ENCODE measurements around the gene BACH2. TPM values are rescaled to one million over a fixed set of nuclear protein-coding genes. Genes with fewer than 3 reads are reported as not detected.

BACH2 gene
- total RNA-seq, 1 donor from 2014 or later = 3.9 TPM

- no peak overlapping the region for H3K27ac Mint-ChIP-seq
Measured at GRCh38 chr6:89917801-89918366, 378.8 kb downstream of the BACH2 start.

GRCh38 chr6:89917216-89917615 is 379.4 kb downstream of the BACH2 start:
- H3K4me1 Mint-ChIP-seq = peaks cover 14% of the 10 kb centered on the region
- Histone ChIP-seq H2AFZ (replicated peaks) (no peak overlapping the region), H3K27me3 (no peaks in the 10 kb centered on the region), H3K4me2 (no peak overlapping the region), H3K36me3 (peaks cover 9% of the 10 kb centered on the region), H3K79me2 (ENCODE audit: low read depth) (no peaks in the 10 kb centered on the region), H3K9me3 (ENCODE audit: low read depth) (peaks cover 9% of the 10 kb centered on the region), H3K4me1 (no peaks in the 10 kb centered on the region), H3K27ac (no peak overlapping the region), H3K9ac (no peak overlapping the region), H3K4me3 (no peak overlapping the region), H4K20me1 (ENCODE audit: low read depth) (no peaks in the 10 kb centered on the region), H3F3A (ENCODE audit: low read depth) (no peaks in the 10 kb centered on the region)
- H3K9me3 Mint-ChIP-seq = peaks cover 39% of the 10 kb centered on the region
- no peak overlapping the region for H3K4me3 Mint-ChIP-seq
- H3K36me3 Mint-ChIP-seq = peaks cover 7% of the 10 kb centered on the region
- peak overlapping the region; percentile 11 for H3K27ac Mint-ChIP-seq
- DNase-seq (ENCODE audit: low spot score) = no peak
- no peak for TF ChIP-seq CTCF (IDR thresholded peaks at IDR 0.05)
- TF ChIP-seq EZH2 (IDR thresholded peaks at IDR 0.05) = no peak
- TF ChIP-seq EZH2phosphoT487 (IDR thresholded peaks at IDR 0.05) = no peak
- no peaks in the 10 kb centered on the region for H3K27me3 Mint-ChIP-seq (ENCODE audit: insufficient read depth, low read depth)

More at GRCh38 chr6:89917801-89918366, 378.8 kb downstream of the BACH2 start:
- peaks cover 17% of the 10 kb centered on the region for H3K4me1 Mint-ChIP-seq
- no peak overlapping the region for H3K4me3 ChIP-seq
- H3K4me1 ChIP-seq = no peaks in the 10 kb centered on the region
- H3K9ac ChIP-seq = no peak overlapping the region
- peak overlapping the region; percentile 91 for H2AFZ ChIP-seq (replicated peaks)
- no peak overlapping the region for H3K4me3 Mint-ChIP-seq
- H3K9me3 ChIP-seq (ENCODE audit: low read depth) = peaks cover 9% of the 10 kb centered on the region
- no peaks in the 10 kb centered on the region for H3F3A ChIP-seq (ENCODE audit: low read depth)
- no peak overlapping the region for H3K4me2 ChIP-seq
- peaks cover 9% of the 10 kb centered on the region for H3K36me3 ChIP-seq
- H3K36me3 Mint-ChIP-seq = peaks cover 4% of the 10 kb centered on the region
- H3K27me3 Mint-ChIP-seq (ENCODE audit: insufficient read depth, low read depth) = peaks cover 2% of the 10 kb centered on the region
- H3K79me2 ChIP-seq (ENCODE audit: low read depth) = no peaks in the 10 kb centered on the region
- peaks cover 36% of the 10 kb centered on the region for H3K9me3 Mint-ChIP-seq
- no peaks in the 10 kb centered on the region for H3K27me3 ChIP-seq
- no peak overlapping the region for H3K27ac ChIP-seq
- no peak for DNase-seq (ENCODE audit: low spot score)
- H4K20me1 ChIP-seq (ENCODE audit: low read depth) = no peaks in the 10 kb centered on the region
- TF ChIP-seq EZH2 (IDR thresholded peaks at IDR 0.05) (no peak), CTCF (IDR thresholded peaks at IDR 0.05) (no peak), EZH2phosphoT487 (IDR thresholded peaks at IDR 0.05) (no peak)

- H3K36me3 Mint-ChIP-seq = peaks cover 8% of the 10 kb centered on the region
- no peak overlapping the region for H3K9ac ChIP-seq
- peaks cover 9% of the 10 kb centered on the region for H3K36me3 ChIP-seq
- TF ChIP-seq CTCF (IDR thresholded peaks at IDR 0.05) (no peak), EZH2 (IDR thresholded peaks at IDR 0.05) (no peak), EZH2phosphoT487 (IDR thresholded peaks at IDR 0.05) (no peak)
- H3K27me3 ChIP-seq = no peaks in the 10 kb centered on the region
- peaks cover 5% of the 10 kb centered on the region for H3K4me1 ChIP-seq
- H2AFZ ChIP-seq (replicated peaks) = no peak overlapping the region
- no peaks in the 10 kb centered on the region for H3F3A ChIP-seq (ENCODE audit: low read depth)
- H4K20me1 ChIP-seq (ENCODE audit: low read depth) = no peaks in the 10 kb centered on the region
- H3K9me3 ChIP-seq (ENCODE audit: low read depth) = peaks cover 9% of the 10 kb centered on the region
- H3K4me2 ChIP-seq = no peak overlapping the region
- peaks cover 39% of the 10 kb centered on the region for H3K9me3 Mint-ChIP-seq
- no peak for DNase-seq (ENCODE audit: low spot score)
- H3K79me2 ChIP-seq (ENCODE audit: low read depth) = no peaks in the 10 kb centered on the region
- no peak overlapping the region for H3K27ac Mint-ChIP-seq
- H3K27me3 Mint-ChIP-seq (ENCODE audit: insufficient read depth, low read depth) = no peaks in the 10 kb centered on the region
- no peak overlapping the region for H3K4me3 ChIP-seq
- peaks cover 21% of the 10 kb centered on the region for H3K4me1 Mint-ChIP-seq
- no peak overlapping the region for H3K27ac ChIP-seq
- H3K4me3 Mint-ChIP-seq = no peak overlapping the region
Measured at GRCh38 chr6:89916136-89916920, 380.3 kb downstream of the BACH2 start.

All from neural progenitor cell (in vitro differentiated cells).